Hepatocyte (in vitro differentiated cells): ENCODE results near the gene THSD7B. TPM values are rescaled to one million over a fixed set of nuclear protein-coding genes. Genes with fewer than 3 reads are reported as not detected.
"Not testable (repeated sequence)": the region's sequence is repeated elsewhere in the genome, so short reads cannot be mapped to it uniquely, and the experiment has no call there.

Experiments used
- DNase-seq: peaks from one replicate; pipeline ENCODE4 v3.0.0-alpha.2; 2016; ENCODE audit warnings: low spot score
- H2AFZ ChIP-seq: fragments of 200-600 bp; sonication (generic); 2 replicates; pipeline ENCODE4 v1.6.0; 2016; ENCODE audit warnings: antibody characterized with exemption, mild to moderate bottlenecking
- H3K27ac ChIP-seq: fragments of 200-600 bp; sonication (generic); 2 replicates; pipeline ENCODE4 v1.5.1; 2016; ENCODE audit warnings: mild to moderate bottlenecking
- H3K27me3 ChIP-seq: fragments of 200-600 bp; sonication (generic); 2 replicates; pipeline ENCODE4 v1.6.1; 2016
- H3K36me3 ChIP-seq: fragments of 200-600 bp; sonication (generic); replicated peaks from 2 replicates; pipeline ENCODE4 v1.5.1; 2016; ENCODE audit warnings: low read depth; ENCODE audit not compliant: insufficient read depth
- H3K4me1 ChIP-seq: fragments of 200-600 bp; sonication (generic); 2 replicates; pipeline ENCODE4 v1.5.1; 2016; ENCODE audit warnings: mild to moderate bottlenecking, moderate library complexity; ENCODE audit not compliant: insufficient read depth
- H3K4me2 ChIP-seq: fragments of 200-600 bp; sonication (generic); 2 replicates; pipeline ENCODE4 v1.6.0; 2016
- H3K4me3 ChIP-seq: fragments of 200-600 bp; sonication (generic); 2 replicates; pipeline ENCODE4 v1.5.1; 2016; ENCODE audit warnings: mild to moderate bottlenecking
- H3K79me2 ChIP-seq: fragments of 200-600 bp; sonication (generic); 2 replicates; pipeline ENCODE4 v1.6.0; 2017; ENCODE audit warnings: mild to moderate bottlenecking
- H3K9me2 ChIP-seq: fragments of 200-600 bp; sonication (generic); replicated peaks from 2 replicates; pipeline ENCODE4 v1.6.0; 2017; ENCODE audit warnings: mild to moderate bottlenecking; ENCODE audit not compliant: insufficient read depth
- H3K9me3 ChIP-seq: fragments of 200-600 bp; sonication (generic); 2 replicates; pipeline ENCODE4 v1.5.1; 2016; ENCODE audit warnings: low read depth, mild to moderate bottlenecking
- H4K20me1 ChIP-seq: fragments of 200-600 bp; sonication (generic); 2 replicates; pipeline ENCODE4 v1.6.0; 2016; ENCODE audit warnings: mild to moderate bottlenecking; ENCODE audit not compliant: insufficient read depth, poor library complexity, severe bottlenecking
- CTCF ChIP-seq: fragments of 200-600 bp; sonication (generic); IDR thresholded peaks from 2 replicates; pipeline ENCODE4 v1.5.1; 2016; ENCODE audit warnings: antibody characterized with exemption, mild to moderate bottlenecking; ENCODE audit not compliant: poor library complexity
- EZH2 ChIP-seq: fragments of 200-600 bp; sonication (generic); IDR thresholded peaks from 2 replicates; pipeline ENCODE4 v1.6.1; 2016; ENCODE audit warnings: antibody characterized with exemption, mild to moderate bottlenecking, borderline replicate concordance
- EZH2phosphoT487 ChIP-seq: fragments of 200-600 bp; sonication (generic); IDR thresholded peaks from one replicate; pipeline ENCODE4 v1.6.1; 2018; ENCODE audit warnings: antibody characterized with exemption, mild to moderate bottlenecking, low read depth, moderate library complexity; ENCODE audit not compliant: unreplicated experiment, severe bottlenecking
- WGBS: methylation state at CpG from one replicate; pipeline ENCODE4 v1.1.6; 2016; ENCODE audit warnings: low lambda C conversion rate; ENCODE audit errors: missing lambda C conversion rate; 5-methylcytosine and 5-hydroxymethylcytosine counted together
- polyA plus RNA-seq: library from polyadenylated mRNA; unstranded; fragments of >200 nt; fragmentation: Nextera tagmentation; extraction: Ambion mirVana; gene quantifications from 2 replicates; pipeline ENCODE4 v1.2.1, GENCODE V29; 2016
- total RNA-seq: library from RNA; depleted of rRNA; stranded (reverse); fragments of >200 nt; gene quantifications from 2 replicates; pipeline ENCODE4 v1.2.3, GENCODE V29; 2014

The THSD7B gene
- total and polyA plus RNA-seq, 2 experiments from 2014 or later: 0.48 to 5.7 TPM

- Histone ChIP-seq H3K4me2 (no peak overlapping the region), H3K27ac (no peak overlapping the region), H2AFZ (no peak overlapping the region), H3K9me3 (no peaks in the 10 kb centered on the region), H3K27me3 (no peaks in the 10 kb centered on the region), H3K36me3 (no peaks in the 10 kb centered on the region), H3K9me2 (peaks cover 2% of the 10 kb centered on the region), H3K4me3 (no peak overlapping the region), H3K4me1 (no peaks in the 10 kb centered on the region), H4K20me1 (no peaks in the 10 kb centered on the region), H3K79me2 (no peaks in the 10 kb centered on the region)
- DNase-seq: no peak
- no peak for TF ChIP-seq CTCF
- TF ChIP-seq EZH2phosphoT487: no peak
- no peak for TF ChIP-seq EZH2
- 72% methylated on average over 2 of the region's 2 CpGs for WGBS
Measured at GRCh38 chr2:136751406-136751805, 13.9 kb upstream of the THSD7B start.

- not testable (repeated sequence) for H3K27ac ChIP-seq, H4K20me1 ChIP-seq, H3K79me2 ChIP-seq, H3K9me2 ChIP-seq, H3K4me1 ChIP-seq, H3K36me3 ChIP-seq, DNase-seq, H2AFZ ChIP-seq, H3K4me3 ChIP-seq, H3K9me3 ChIP-seq, H3K4me2 ChIP-seq
- peaks cover 18% of the 10 kb centered on the region for H3K27me3 ChIP-seq
- WGBS: 94% methylated on average over 10 of the region's 22 CpGs
Measured at GRCh38 chr2:136758504-136758903, 6.8 kb upstream of the THSD7B start.

GRCh38 chr2:136764452-136765255 lies 691 bp upstream of the THSD7B start:
- H3K9me2 ChIP-seq: no peaks in the 10 kb centered on the region
- no peaks in the 10 kb centered on the region for H3K79me2 ChIP-seq
- H3K27me3 ChIP-seq: peaks cover 79% of the 10 kb centered on the region
- peaks cover 3% of the 10 kb centered on the region for H3K36me3 ChIP-seq
- peak overlapping the region; percentile 99 for H3K4me2 ChIP-seq
- peaks cover 10% of the 10 kb centered on the region for H3K4me1 ChIP-seq
- peak; percentile 67 for DNase-seq
- 2% methylated on average over 47 of the region's 47 CpGs for WGBS
- peak overlapping the region; percentile 67 for H3K4me3 ChIP-seq
- no peaks in the 10 kb centered on the region for H4K20me1 ChIP-seq
- peak overlapping the region; percentile 76 for H2AFZ ChIP-seq
- no peak overlapping the region for H3K27ac ChIP-seq
- no peak for TF ChIP-seq EZH2phosphoT487
- peak; percentile 57 for TF ChIP-seq EZH2
- TF ChIP-seq CTCF: no peak
- H3K9me3 ChIP-seq: no peaks in the 10 kb centered on the region

GRCh38 chr2:136766073-136766404 lies 694 bp downstream of the THSD7B start:
- no peak for DNase-seq
- TF ChIP-seq EZH2 (no peak), EZH2phosphoT487 (no peak)
- peak overlapping the region; percentile 67 for H3K4me3 ChIP-seq
- no peaks in the 10 kb centered on the region for H4K20me1 ChIP-seq
- peaks cover 10% of the 10 kb centered on the region for H3K4me1 ChIP-seq
- H3K27me3 ChIP-seq: peaks cover 87% of the 10 kb centered on the region
- H2AFZ ChIP-seq: peak overlapping the region; percentile 76
- H3K36me3 ChIP-seq: peaks cover 3% of the 10 kb centered on the region
- no peak overlapping the region for H3K27ac ChIP-seq
- H3K9me2 ChIP-seq: no peaks in the 10 kb centered on the region
- H3K9me3 ChIP-seq: no peaks in the 10 kb centered on the region
- peak overlapping the region; percentile 99 for H3K4me2 ChIP-seq
- H3K79me2 ChIP-seq: no peaks in the 10 kb centered on the region
- under 1% methylated on average over 17 of the region's 17 CpGs for WGBS
